Measurements from ENCODE around the gene PIGR. TPM values are rescaled to one million over a fixed set of nuclear protein-coding genes. Genes with fewer than 3 reads are reported as not detected.

PIGR gene
- total and polyA plus RNA-seq, 10 of the 15 experiments (the other 5 are each of a cell fraction or from before 2014, with no cell fraction given), result 0.96 to 7.6 (median 1.8) TPM

- no peak for TF ChIP-seq WRNIP1 (IDR thresholded peaks at IDR 0.05; ENCODE audit: borderline replicate concordance, low read depth, low read length)
- 0 out of 2 replicates have a peak, but pooled peaks have one; percentile 36 for TF ChIP-seq DPF2 (IDR thresholded peaks at IDR 0.05)
- peak; percentile 42 for TF ChIP-seq USF1 (IDR thresholded peaks at IDR 0.05; ENCODE audit: borderline replicate concordance, extremely low read length, insufficient read depth, low read depth, low read length)
- TF ChIP-seq NFYA (IDR thresholded peaks at IDR 0.05; ENCODE audit: borderline replicate concordance, low read depth, low read length), result no peak
- TF ChIP-seq SRF (IDR thresholded peaks at IDR 0.05; ENCODE audit: low read depth in 2 of 2, low read length in 2 of 2), result no peak
- no peak for TF ChIP-seq E2F4 (IDR thresholded peaks at IDR 0.05; ENCODE audit: low read depth, low read length)
- TF ChIP-seq MYB (IDR thresholded peaks at IDR 0.05; ENCODE audit: borderline replicate concordance, low read depth, low read length), result no peak
- TF ChIP-seq HCFC1 (IDR thresholded peaks at IDR 0.05; ENCODE audit: low read length), result no peak
- no peak for TF ChIP-seq NBN (IDR thresholded peaks at IDR 0.05)
- TF ChIP-seq SIN3A (IDR thresholded peaks at IDR 0.05; ENCODE audit: low read depth, low read length), result no peak
- TF ChIP-seq ETV6 (conservative IDR thresholded peaks at IDR 0.05 in 1 of 2, IDR thresholded peaks at IDR 0.05 in 1 of 2; ENCODE audit: borderline replicate concordance in 1 of 2, low read depth in 1 of 2), result no peak
- no peak for TF ChIP-seq BHLHE40 (IDR thresholded peaks at IDR 0.05; ENCODE audit: borderline replicate concordance in 1 of 2, low read depth in 2 of 2, low read length in 1 of 2)
- TF ChIP-seq MAX (IDR thresholded peaks at IDR 0.05; ENCODE audit: low read depth, low read length), result peak; percentile 67; the same call in 1 of the 2 replicates
- no peak for TF ChIP-seq NFXL1 (IDR thresholded peaks at IDR 0.05; ENCODE audit: borderline replicate concordance)
- TF ChIP-seq SKIL (IDR thresholded peaks at IDR 0.05; ENCODE audit: low read depth, poor library complexity, severe bottlenecking), result peak; percentile 48
- TF ChIP-seq ZNF622 (IDR thresholded peaks at IDR 0.05), result no peak
- TF ChIP-seq IRF3 (IDR thresholded peaks at IDR 0.05), result no peak
These were observed 9.5 kb upstream of the PIGR start (continued) for GRCh38 chr1:206955476-206956451.
